Keratinocyte (primary cell): ENCODE results near the gene TH. TPM values are rescaled to one million over a fixed set of nuclear protein-coding genes. Genes with fewer than 3 reads are reported as not detected.
A peak's percentile ranks its signal among the peaks of the same experiment; 100 is the strongest.

Source experiments
- DNase-seq: peaks from one replicate; pipeline ENCODE4 v3.0.0-alpha.2; 2011; ENCODE audit warnings: low read depth, missing footprints, low spot score
- FAIRE-seq: peaks from 2 replicates; lab custom pipeline; 2011; peaks lifted over from hg19 to GRCh38; lab: Jason Lieb, UNC
- H2AFZ ChIP-seq: 2 replicates; pipeline ENCODE4 v1.6.0; 2012; ENCODE audit warnings: low read length, control low read depth, inconsistent platforms; ENCODE audit not compliant: control insufficient read depth
- H3K27ac ChIP-seq: 2 replicates; pipeline ENCODE4 v1.5.1; 2011; ENCODE audit warnings: low read length; ENCODE audit not compliant: control insufficient read depth, insufficient read depth
- H3K27me3 ChIP-seq: 3 replicates; pipeline ENCODE4 v1.6.0; 2011; ENCODE audit warnings: low read length; ENCODE audit not compliant: control insufficient read depth, insufficient read depth; ENCODE audit errors: extremely low read depth
- H3K36me3 ChIP-seq, 2 experiments: 2 replicates in 1 of 2; 3 replicates in 1 of 2; pipeline ENCODE4 v1.5.1; 2011; ENCODE audit warnings: low read length in 2 of 2, mild to moderate bottlenecking in 1 of 2; ENCODE audit not compliant: control insufficient read depth in 2 of 2, insufficient read depth in 2 of 2; ENCODE audit errors: extremely low read depth in 1 of 2
- H3K4me1 ChIP-seq: 3 replicates; pipeline ENCODE4 v1.5.1; 2011; ENCODE audit warnings: low read length; ENCODE audit not compliant: control insufficient read depth, insufficient read depth; ENCODE audit errors: extremely low read depth
- H3K4me2 ChIP-seq: 3 replicates; pipeline ENCODE4 v1.6.0; 2011; ENCODE audit warnings: low read depth, low read length; ENCODE audit not compliant: control insufficient read depth, insufficient read depth; ENCODE audit errors: extremely low read depth
- H3K4me3 ChIP-seq, 3 experiments: fragments of 200-600 bp in 1 of 3; sonication (generic) in 1 of 3; 2 replicates in 2 of 3; 3 replicates in 1 of 3; pipeline ENCODE4 v1.5.1; 2011 to 2016; ENCODE audit warnings: low read length in 3 of 3, mild to moderate bottlenecking in 3 of 3, control low read depth in 2 of 3, inconsistent platforms in 1 of 3, low read depth in 1 of 3, mixed read lengths in 1 of 3, mixed run types in 1 of 3, moderate library complexity in 1 of 3; ENCODE audit not compliant: control insufficient read depth in 2 of 3, insufficient read depth in 2 of 3; ENCODE audit errors: extremely low read depth in 1 of 3
- H3K79me2 ChIP-seq: 2 replicates; pipeline ENCODE4 v1.6.0; 2012; ENCODE audit warnings: low read length; ENCODE audit not compliant: control insufficient read depth, insufficient read depth
- H3K9ac ChIP-seq: 3 replicates; pipeline ENCODE4 v1.6.0; 2011; ENCODE audit warnings: low read length; ENCODE audit not compliant: control insufficient read depth, insufficient read depth; ENCODE audit errors: extremely low read depth
- H3K9me1 ChIP-seq: 3 replicates; pipeline ENCODE4 v1.6.0; 2011; ENCODE audit warnings: low read length; ENCODE audit not compliant: control insufficient read depth, insufficient read depth; ENCODE audit errors: extremely low read depth
- H3K9me3 ChIP-seq: 2 replicates; pipeline ENCODE4 v1.5.1; 2012; ENCODE audit warnings: low read depth, low read length; ENCODE audit not compliant: control insufficient read depth
- H4K20me1 ChIP-seq: 3 replicates; pipeline ENCODE4 v1.6.0; 2011; ENCODE audit warnings: low read length; ENCODE audit not compliant: control insufficient read depth, insufficient read depth; ENCODE audit errors: extremely low read depth
- EZH2 ChIP-seq: IDR thresholded peaks from one replicate; pipeline ENCODE4 v1.6.1; 2012; ENCODE audit warnings: inconsistent platforms, mild to moderate bottlenecking, low read length, moderate library complexity
- dilution Hi-C: fragments of 300-500 bp; cut with MboI; formaldehyde crosslinking; loops from one replicate; pipeline ENCODE4 v1.7.0; 2020; ENCODE audit warnings: low sequenced_read_pairs; ENCODE audit not compliant: extremely low pct_ligation_motif_present
- polyA plus RNA-seq, 5 experiments: library from polyadenylated mRNA; depleted of rRNA in 3 of 5; stranded (reverse) in 3 of 5; stranded (forward) in 1 of 5; unstranded in 1 of 5; fragments of >200 nt; gene quantifications; 1 replicate in 1 of 5; 2 replicates in 3 of 5; 3 replicates in 1 of 5; pipeline versions ENCODE4 v1.2.1 to v1.2.3, GENCODE V29; 2011 to 2012; ENCODE audit warnings: missing spikeins in 2 of 5, low read depth in 1 of 5, low replicate concordance in 1 of 5
- TF ChIP-seq, protein P1 (sequence below), 3 experiments: IDR thresholded peaks in 1 of 3; conservative IDR thresholded peaks in 1 of 3; optimal IDR thresholded peaks in 1 of 3; 2 replicates in 2 of 3; 3 replicates in 1 of 3; pipeline versions ENCODE3 to v1.5.1; 2011; ENCODE audit warnings: low read length in 3 of 3, mild to moderate bottlenecking in 3 of 3, moderate library complexity in 2 of 3, control low read depth in 1 of 3, inconsistent platforms in 1 of 3; ENCODE audit not compliant: insufficient read depth in 2 of 3; ENCODE audit errors: extremely low read depth in 1 of 3

The TH gene
- polyA plus RNA-seq, 1 donor (not counting 4 experiments of a cell fraction or from before 2014, with no cell fraction given), result 0.50 TPM

DNA sequence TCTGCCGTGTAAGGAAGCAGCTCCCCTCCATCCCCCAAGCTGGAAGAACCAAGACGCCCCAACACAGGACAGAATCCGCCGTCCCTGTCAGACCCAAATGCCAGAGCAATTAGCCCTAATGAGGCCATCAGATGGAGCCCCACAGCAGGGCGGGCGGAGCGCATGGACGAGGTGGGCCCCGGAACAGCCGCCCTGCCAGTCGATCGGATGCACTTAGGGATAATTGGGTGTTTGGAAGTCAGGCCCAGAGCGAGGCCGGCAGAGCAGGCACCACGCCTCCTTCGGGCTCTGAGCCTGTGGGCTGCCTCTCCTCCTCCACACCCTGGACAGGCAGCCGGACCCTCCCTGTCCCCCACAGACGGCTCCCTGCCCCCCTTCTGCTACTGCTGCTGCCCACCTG lies 5.5 kb upstream of the TH start:
- dilution Hi-C loops, result no loop called here
- H3K9ac ChIP-seq, result no peak overlapping the region
- FAIRE-seq, result no peak

DNA sequence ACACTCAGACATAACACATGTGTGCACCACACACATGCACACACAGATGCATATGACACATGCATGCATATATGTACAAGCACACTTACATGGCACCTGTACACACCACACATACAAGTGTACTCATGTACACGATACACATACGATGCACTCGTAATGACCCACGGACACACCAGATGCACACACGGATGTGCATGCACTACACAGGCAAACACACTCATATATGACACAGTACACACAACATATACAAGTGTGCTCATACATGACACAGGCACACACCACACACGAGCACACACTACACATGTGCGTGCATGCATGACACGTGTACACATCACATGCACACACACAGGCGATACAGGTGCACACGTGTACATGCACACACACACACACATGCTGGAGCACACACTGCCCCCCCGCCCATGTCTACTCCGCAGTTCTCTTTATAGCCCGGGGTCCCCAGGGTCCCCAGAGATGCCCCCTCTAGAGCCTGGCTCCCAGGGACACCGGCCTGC lies 4.8 kb upstream of the TH start:
- no peak overlapping the region for H3K4me2 ChIP-seq
- H3K36me3 ChIP-seq, result no peaks in the 10 kb centered on the region
- peak overlapping the region; percentile 58 for H3K27ac ChIP-seq
- no peaks in the 10 kb centered on the region for H3K9me3 ChIP-seq
- H3K27me3 ChIP-seq, result no peaks in the 10 kb centered on the region
- TF ChIP-seq EZH2, result no peak
- H4K20me1 ChIP-seq, result no peaks in the 10 kb centered on the region
- peaks cover 4% of the 10 kb centered on the region for H3K79me2 ChIP-seq
- DNase-seq (no peak), FAIRE-seq (peak; percentile 83)
- H3K9me1 ChIP-seq, result no peaks in the 10 kb centered on the region
- H3K9ac ChIP-seq, result no peak overlapping the region
- no peak overlapping the region for H2AFZ ChIP-seq
- no peak overlapping the region for H3K4me3 ChIP-seq
- peaks cover 63% of the 10 kb centered on the region for H3K4me1 ChIP-seq
- dilution Hi-C loops, result no loop called here

More for the DNA sequence above, 5.5 kb upstream of the TH start:
- H3K79me2 ChIP-seq, result peaks cover 4% of the 10 kb centered on the region
- H3K9me1 ChIP-seq, result no peaks in the 10 kb centered on the region
- H3K4me3 ChIP-seq, result peak overlapping the region in 1 of 3 experiments; percentile 6
- peak overlapping the region; percentile 8 for H3K4me2 ChIP-seq
- no peaks in the 10 kb centered on the region for H3K27me3 ChIP-seq
- TF ChIP-seq EZH2, result no peak
- TF ChIP-seq, protein P1, sequence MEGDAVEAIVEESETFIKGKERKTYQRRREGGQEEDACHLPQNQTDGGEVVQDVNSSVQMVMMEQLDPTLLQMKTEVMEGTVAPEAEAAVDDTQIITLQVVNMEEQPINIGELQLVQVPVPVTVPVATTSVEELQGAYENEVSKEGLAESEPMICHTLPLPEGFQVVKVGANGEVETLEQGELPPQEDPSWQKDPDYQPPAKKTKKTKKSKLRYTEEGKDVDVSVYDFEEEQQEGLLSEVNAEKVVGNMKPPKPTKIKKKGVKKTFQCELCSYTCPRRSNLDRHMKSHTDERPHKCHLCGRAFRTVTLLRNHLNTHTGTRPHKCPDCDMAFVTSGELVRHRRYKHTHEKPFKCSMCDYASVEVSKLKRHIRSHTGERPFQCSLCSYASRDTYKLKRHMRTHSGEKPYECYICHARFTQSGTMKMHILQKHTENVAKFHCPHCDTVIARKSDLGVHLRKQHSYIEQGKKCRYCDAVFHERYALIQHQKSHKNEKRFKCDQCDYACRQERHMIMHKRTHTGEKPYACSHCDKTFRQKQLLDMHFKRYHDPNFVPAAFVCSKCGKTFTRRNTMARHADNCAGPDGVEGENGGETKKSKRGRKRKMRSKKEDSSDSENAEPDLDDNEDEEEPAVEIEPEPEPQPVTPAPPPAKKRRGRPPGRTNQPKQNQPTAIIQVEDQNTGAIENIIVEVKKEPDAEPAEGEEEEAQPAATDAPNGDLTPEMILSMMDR (optimal IDR thresholded peaks at IDR 0.05 in 1 of 3, IDR thresholded peaks at IDR 0.05 in 1 of 3, conservative IDR thresholded peaks at IDR 0.05 in 1 of 3; ENCODE audit: extremely low read depth in 1 of 3, insufficient read depth in 2 of 3, low read length in 3 of 3), result no peak
- no peaks in the 10 kb centered on the region for H3K36me3 ChIP-seq
- H2AFZ ChIP-seq, result no peak overlapping the region
- H4K20me1 ChIP-seq, result no peaks in the 10 kb centered on the region
- DNase-seq, result no peak
- H3K4me1 ChIP-seq, result peaks cover 68% of the 10 kb centered on the region
- H3K9me3 ChIP-seq, result no peaks in the 10 kb centered on the region
- H3K27ac ChIP-seq, result peak overlapping the region; percentile 31

DNA sequence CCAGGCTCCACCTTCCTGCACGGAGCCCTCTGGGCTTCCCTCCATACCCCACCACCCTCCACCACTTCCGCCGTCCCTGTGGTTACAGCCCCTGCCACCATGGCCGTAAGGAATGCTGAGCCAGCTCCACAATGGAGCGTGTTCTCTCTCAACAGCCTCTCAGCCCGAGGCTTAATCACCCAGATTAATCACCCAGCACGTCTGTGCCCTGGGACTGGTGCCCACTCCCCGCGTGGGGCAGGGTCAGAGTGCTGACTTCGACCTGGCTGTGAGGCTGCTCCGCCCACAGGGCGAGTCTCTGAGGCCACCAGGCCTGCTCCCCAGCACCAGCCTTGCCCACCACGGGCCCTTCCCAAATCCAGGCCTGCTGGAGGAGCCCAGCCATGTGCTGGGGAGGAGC lies 4.0 kb upstream of the TH start:
- H3K36me3 ChIP-seq, result no peaks in the 10 kb centered on the region
- TF ChIP-seq, protein P1 (optimal IDR thresholded peaks at IDR 0.05 in 1 of 3, IDR thresholded peaks at IDR 0.05 in 1 of 3, conservative IDR thresholded peaks at IDR 0.05 in 1 of 3; ENCODE audit: extremely low read depth in 1 of 3, insufficient read depth in 2 of 3, low read length in 3 of 3), result no peak
- no peak for TF ChIP-seq EZH2
- no peaks in the 10 kb centered on the region for H4K20me1 ChIP-seq
- dilution Hi-C loops, result no loop called here
- no peaks in the 10 kb centered on the region for H3K9me3 ChIP-seq
- peak; percentile 95 for FAIRE-seq
- H3K4me2 ChIP-seq, result peak overlapping the region; percentile 22
- H3K4me3 ChIP-seq, result no peak overlapping the region
- no peak overlapping the region for H2AFZ ChIP-seq
- peak overlapping the region; percentile 41 for H3K9ac ChIP-seq
- H3K9me1 ChIP-seq, result no peaks in the 10 kb centered on the region
- H3K79me2 ChIP-seq, result peaks cover 4% of the 10 kb centered on the region
- no peak for DNase-seq
- no peaks in the 10 kb centered on the region for H3K27me3 ChIP-seq
- H3K27ac ChIP-seq, result peak overlapping the region; percentile 58
- peaks cover 55% of the 10 kb centered on the region for H3K4me1 ChIP-seq
